ENCODE measurements around the gene SNRNP200. TPM values are rescaled to one million over a fixed set of nuclear protein-coding genes. Genes with fewer than 3 reads are reported as not detected.
"Not testable (repeated sequence)": the region's sequence is repeated elsewhere in the genome, so short reads cannot be mapped to it uniquely, and the experiment has no call there.

The SNRNP200 gene
- total and polyA plus RNA-seq, 9 donors, result 71.1 to 149 (median 124) TPM

- no peak for DNase-seq
- Histone ChIP-seq H3K4me1 (ENCODE audit: insufficient read depth) (peaks cover 8% of the 10 kb centered on the region), H3K4me3 (peak overlapping the region; percentile 71), H3K27me3 (no peaks in the 10 kb centered on the region), H3K9me3 (no peaks in the 10 kb centered on the region), H3K36me3 (no peaks in the 10 kb centered on the region), H3K27ac (peak overlapping the region in 1 of 2 donors; percentile 70)
- whole genome bisulfite sequencing, 3 donors, result 12 to 23% (median 14%) methylated on average over 9 of the region's 9 CpGs
- no peak for TF ChIP-seq CTCF (IDR thresholded peaks at IDR 0.05)
- no peak for TF ChIP-seq POLR2A (IDR thresholded peaks at IDR 0.05)
- no peak for TF ChIP-seq EP300 (IDR thresholded peaks at IDR 0.05)
- intact Hi-C loops (cut with DNase I), result loop anchor here in 2 of 4 donors (2.0 kb wide), 2 partner anchors 39 to 201 kb away; partner anchors contain the start of gene CIAO1 (in 1 of the 2)
Observed at GRCh38 chr2:96305979-96306308, 598 bp upstream of the SNRNP200 start.

GRCh38 chr2:96304606-96305005 is 740 bp downstream of the SNRNP200 start:
- H3K27ac ChIP-seq, result peak overlapping the region in 1 of 2 donors; percentile 70
- H3K9me3 ChIP-seq, result no peaks in the 10 kb centered on the region
- TF ChIP-seq EP300 (IDR thresholded peaks at IDR 0.05), result no peak
- TF ChIP-seq POLR2A (IDR thresholded peaks at IDR 0.05), result no peak
- TF ChIP-seq CTCF (IDR thresholded peaks at IDR 0.05), result no peak
- H3K4me1 ChIP-seq (ENCODE audit: insufficient read depth), result peaks cover 8% of the 10 kb centered on the region
- WGBS, 3 donors, result 51 to 59% (median 56%) methylated on average over 11 of the region's 11 CpGs
- H3K27me3 ChIP-seq, result no peaks in the 10 kb centered on the region
- intact Hi-C loops (cut with DNase I), result loop anchor here in 1 of 4 donors (2.0 kb wide), 1 partner anchor 38 kb away; the partner anchor contains the start of gene CIAO1
- H3K4me3 ChIP-seq, result peak overlapping the region; percentile 71
- no peaks in the 10 kb centered on the region for H3K36me3 ChIP-seq
- DNase-seq, result no peak

DNA sequence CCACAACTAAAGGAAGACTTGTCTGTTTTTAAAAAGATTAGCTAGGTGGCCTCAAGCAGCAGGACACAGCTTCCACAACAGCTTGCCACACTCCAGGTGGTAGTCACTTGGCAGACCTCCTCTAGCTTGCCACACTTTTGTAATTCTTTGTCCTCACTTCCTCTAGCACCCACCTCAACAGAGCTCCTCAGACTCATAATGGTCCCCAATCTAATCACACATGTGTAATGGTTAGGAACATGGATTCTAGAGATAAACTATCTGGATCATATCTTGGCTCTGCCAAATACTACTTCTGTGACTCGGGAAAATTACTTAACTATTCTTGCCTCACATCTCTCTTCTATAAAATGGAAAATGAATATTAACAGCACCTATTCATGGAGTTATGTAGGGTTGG is 3.5 kb downstream of the SNRNP200 start:
- no peak overlapping the region for H3K4me3 ChIP-seq
- H3K4me1 ChIP-seq (ENCODE audit: insufficient read depth), result peaks cover 8% of the 10 kb centered on the region
- no peak for TF ChIP-seq POLR2A (IDR thresholded peaks at IDR 0.05)
- TF ChIP-seq EP300 (IDR thresholded peaks at IDR 0.05), result no peak
- no peak for TF ChIP-seq CTCF (IDR thresholded peaks at IDR 0.05)
- intact Hi-C loops (cut with DNase I), result no loop called here
- H3K9me3 ChIP-seq, result no peaks in the 10 kb centered on the region
- H3K36me3 ChIP-seq, result no peaks in the 10 kb centered on the region
- no peak for DNase-seq
- no peak overlapping the region for H3K27ac ChIP-seq
- H3K27me3 ChIP-seq, result no peaks in the 10 kb centered on the region
- 52 to 74% (median 61%) methylated on average over 1 of the region's 1 CpG for WGBS, 3 donors

DNA sequence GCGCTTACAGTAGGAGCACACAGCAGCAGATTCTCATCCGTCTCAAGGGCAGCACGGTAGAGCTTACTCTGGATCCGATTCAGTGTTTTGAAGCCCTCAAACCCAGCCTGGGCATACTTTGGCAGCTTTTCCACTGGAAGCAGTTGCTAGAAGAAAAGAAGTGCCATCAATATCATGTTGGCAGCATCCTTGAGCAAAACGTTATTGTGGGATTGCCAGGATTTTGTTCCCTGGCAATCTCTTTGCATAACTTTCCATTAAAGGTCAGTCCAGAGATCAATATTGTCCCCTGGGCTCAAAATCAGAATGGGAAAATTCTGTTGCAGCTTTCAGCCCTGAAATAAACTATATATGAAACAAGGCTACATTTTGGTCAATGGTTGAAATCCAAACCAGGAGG is 8.4 kb downstream of the SNRNP200 start:
- intact Hi-C loops (cut with DNase I), result no loop called here
- Histone ChIP-seq H3K36me3 (no peaks in the 10 kb centered on the region), H3K4me1 (ENCODE audit: insufficient read depth) (no peaks in the 10 kb centered on the region)

DNA sequence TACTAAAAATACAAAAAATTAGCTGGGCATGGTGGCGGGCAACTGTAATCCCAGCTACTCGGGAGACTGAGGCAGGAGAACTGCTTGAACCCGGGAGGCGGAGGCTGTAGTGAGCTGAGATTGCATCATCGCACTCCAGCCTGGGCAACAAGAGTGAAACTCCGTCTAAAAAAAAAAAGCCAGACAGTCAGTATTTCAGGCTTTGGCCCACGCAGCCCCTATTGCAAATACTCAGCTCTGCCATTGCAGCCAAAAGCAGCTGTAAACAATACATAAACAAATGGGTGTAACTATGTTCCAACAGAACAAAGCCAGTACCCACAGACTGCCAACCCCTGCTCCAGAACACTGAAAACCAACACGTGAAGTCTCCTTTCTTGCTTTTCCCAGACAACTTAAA is 11.1 kb downstream of the SNRNP200 start:
- H3K4me1 ChIP-seq (ENCODE audit: insufficient read depth); DNase-seq; intact Hi-C loops (cut with DNase I); H3K9me3 ChIP-seq; H3K36me3 ChIP-seq; H3K27me3 ChIP-seq; H3K4me3 ChIP-seq; H3K27ac ChIP-seq: not testable (repeated sequence)
- 85 to 89% (median 88%) methylated on average over 8 of the region's 8 CpGs for WGBS, 3 donors

More for the DNA sequence above, 8.4 kb downstream of the SNRNP200 start:
- DNase-seq, result no peak
- no peaks in the 10 kb centered on the region for H3K27me3 ChIP-seq
- no peak overlapping the region for H3K4me3 ChIP-seq
- no peak overlapping the region for H3K27ac ChIP-seq
- H3K9me3 ChIP-seq, result no peaks in the 10 kb centered on the region
- no peak for TF ChIP-seq POLR2A (IDR thresholded peaks at IDR 0.05)
- TF ChIP-seq EP300 (IDR thresholded peaks at IDR 0.05), result no peak
- TF ChIP-seq CTCF (IDR thresholded peaks at IDR 0.05), result no peak
- 75 to 83% (median 75%) methylated on average over 5 of the region's 5 CpGs for WGBS, 3 donors
